Cerebellar nuclear complex (tissue), 1 donor: ENCODE data around the gene UMAD1.

Experiments
- DNase-seq, 2 experiments: peaks; one replicate each; lab custom pipeline; 2025; lab: John Stamatoyannopoulos, UW

UMAD1 gene

DNA sequence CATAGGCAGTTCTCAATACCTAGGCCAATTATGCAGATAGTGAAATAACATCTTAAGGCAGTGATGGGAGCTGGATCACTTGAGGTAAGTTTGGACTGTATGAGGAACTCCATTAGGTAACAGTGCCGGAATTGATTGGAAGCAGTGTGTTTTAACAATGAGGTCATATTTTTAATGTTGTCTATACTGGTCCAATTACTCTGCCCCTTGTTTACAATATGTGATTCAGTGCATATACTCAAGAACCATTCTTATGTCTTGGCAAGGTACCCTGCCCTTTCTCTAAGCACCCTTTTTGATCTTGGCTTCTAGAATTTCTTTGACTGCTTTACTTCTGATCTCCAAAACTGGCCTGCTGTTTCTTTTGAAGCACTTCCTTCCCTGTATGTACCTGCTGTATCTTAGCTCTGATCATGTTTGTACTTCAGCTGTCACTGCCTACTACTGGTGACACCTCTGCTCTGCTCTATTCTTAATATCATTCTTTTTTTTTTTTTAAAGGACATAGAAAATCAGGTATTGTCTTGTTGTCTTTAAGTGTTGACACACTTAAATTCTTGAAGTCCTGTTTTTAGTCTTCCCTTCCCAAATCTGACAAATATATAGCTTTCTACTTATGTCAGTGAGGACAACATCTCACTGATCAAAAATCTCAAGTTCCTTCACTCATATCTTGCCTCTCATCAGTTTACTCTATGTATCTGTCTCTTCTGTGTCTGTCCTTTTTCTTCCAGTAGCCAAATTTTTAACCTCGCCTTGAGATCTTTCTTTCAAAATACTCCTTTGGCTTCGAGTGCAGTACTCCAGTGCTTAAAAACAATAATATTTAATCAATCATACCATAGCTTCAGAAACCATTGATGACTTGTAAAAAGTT, 124.2 kb downstream of the UMAD1 start:
- no peak for DNase-seq

- no peak for DNase-seq
These were observed 124.9 kb downstream of the UMAD1 start for GRCh38 chr7:7765422-7765821.

DNA sequence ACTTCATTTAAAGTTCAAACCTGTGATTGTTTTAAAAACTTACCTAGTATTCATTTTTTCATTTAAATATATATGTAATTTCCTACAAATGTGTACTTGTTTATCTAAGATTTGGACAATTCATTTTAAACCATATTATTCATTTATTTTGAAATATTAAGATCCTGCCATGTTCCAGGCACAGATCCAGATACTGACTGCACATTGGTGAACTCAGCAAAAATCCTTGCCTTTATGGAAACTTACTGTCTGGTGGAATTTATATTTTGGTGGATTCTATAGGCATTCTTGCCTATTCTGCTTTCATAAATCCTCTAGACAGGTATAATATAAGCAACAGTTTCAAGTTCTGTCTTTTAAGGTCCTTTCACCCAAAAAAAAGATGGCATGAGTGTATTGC, 126.1 kb downstream of the UMAD1 start:
- DNase-seq: no peak

DNA sequence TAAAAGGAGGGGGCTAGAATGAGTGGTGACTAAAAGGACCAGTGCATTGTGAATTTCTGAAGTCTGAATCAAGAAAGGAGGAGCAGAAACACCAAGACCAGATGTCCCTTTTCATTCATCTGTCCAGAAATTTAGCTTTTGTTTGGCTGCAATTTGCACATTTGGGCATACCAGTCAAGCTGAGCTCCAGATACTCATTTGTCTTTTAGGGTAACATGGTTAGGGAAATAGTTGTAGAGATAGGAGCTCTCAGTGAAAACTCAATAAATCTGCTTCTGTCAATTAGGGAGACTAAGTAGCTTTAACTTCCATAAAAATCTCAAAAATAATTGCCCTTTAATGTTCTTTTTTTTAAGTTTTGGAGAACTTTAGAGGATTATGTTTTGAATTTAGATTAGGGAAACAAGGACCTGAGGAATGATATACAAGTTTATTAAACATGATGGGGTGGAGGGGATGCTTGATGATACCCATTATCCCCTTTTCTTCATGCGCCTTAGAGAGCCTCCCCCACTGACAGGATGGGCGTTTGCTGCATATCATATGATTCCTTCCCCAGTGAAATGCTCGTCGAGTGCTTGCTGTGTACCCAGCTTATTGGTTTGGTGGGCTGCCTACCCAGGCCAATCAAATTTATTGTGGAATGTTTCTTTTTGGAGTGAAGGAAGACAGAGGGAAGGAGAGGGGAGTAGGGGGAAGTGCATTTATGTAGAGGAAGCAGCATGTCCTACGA, 128.6 kb downstream of the UMAD1 start:
- no peak for DNase-seq

- DNase-seq: no peak
These were observed 129.4 kb downstream of the UMAD1 start for GRCh38 chr7:7769710-7770627.

- no peak for DNase-seq
These were observed 130.9 kb downstream of the UMAD1 start for GRCh38 chr7:7771452-7771851.

DNA sequence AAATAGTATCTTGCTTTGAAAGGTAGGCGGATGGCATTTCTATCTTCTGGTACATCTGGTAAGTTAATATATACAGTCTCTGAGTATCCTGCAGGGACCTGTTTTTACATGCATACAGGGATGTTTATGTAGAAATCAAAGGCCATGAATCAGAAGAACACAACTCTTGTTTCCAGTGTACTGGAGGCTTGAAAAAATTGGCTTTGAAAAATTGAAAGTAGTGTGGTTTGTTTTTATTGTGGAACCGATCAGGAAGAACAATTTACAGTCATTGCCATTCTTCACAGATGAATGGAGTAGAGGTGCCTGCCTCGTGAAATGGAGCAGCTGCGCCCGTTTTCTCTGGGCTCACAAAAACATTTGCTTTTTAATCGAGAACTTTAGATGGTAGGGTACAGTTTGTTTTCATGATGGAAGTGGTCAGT, 131.9 kb downstream of the UMAD1 start:
- DNase-seq: no peak

- no peak for DNase-seq
These were observed 133.1 kb downstream of the UMAD1 start for GRCh38 chr7:7773334-7774309.

DNA sequence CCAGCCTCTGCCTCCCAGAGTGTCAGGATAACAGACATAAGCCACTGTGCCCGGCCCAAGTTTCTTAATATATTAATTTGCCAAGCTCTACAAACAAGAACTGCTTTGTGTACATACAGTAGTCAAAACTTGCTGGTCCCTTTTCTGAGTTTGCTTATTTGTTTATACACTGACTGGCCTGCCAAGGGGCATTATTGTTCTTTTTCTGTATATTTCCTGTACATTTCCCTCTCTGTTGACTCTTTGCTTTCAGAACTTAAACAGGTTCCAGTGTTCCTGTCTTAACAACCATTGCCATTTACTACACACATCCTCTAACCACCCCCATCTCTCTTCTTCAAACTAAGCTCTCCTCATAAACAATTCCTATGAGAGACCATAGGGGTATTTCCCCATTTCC, 139.3 kb downstream of the UMAD1 start:
- no peak for DNase-seq

GRCh38 chr7:7783001-7783400, 142.4 kb downstream of the UMAD1 start:
- DNase-seq: no peak

GRCh38 chr7:7785344-7785973, 144.9 kb downstream of the UMAD1 start:
- no peak for DNase-seq

GRCh38 chr7:7786595-7786994, 146.0 kb downstream of the UMAD1 start:
- no peak for DNase-seq

DNA sequence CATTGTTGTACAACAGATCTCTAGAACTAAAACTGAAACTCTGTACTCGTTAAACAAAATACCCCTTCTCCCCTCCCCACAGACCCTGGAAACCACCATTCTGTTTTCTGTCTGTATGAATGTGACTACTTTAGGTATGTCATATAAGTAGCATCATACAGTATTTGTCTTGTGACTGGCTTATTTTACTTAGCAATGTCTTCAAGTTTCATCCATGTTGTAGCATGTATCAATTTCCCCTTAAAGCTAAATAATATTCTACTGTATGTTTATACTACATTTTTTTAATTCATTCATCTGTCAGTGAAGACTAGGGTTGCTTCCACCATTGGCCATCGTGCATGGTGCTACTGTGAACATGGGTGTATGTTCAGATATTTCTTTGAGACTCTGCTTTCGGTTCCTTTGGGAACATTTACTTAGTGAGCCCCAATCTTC, 149.0 kb downstream of the UMAD1 start:
- DNase-seq: no peak

- DNase-seq: no peak
These were observed 149.6 kb downstream of the UMAD1 start for GRCh38 chr7:7790041-7790741.

GRCh38 chr7:7791523-7791922, 151.0 kb downstream of the UMAD1 start:
- DNase-seq: no peak

DNA sequence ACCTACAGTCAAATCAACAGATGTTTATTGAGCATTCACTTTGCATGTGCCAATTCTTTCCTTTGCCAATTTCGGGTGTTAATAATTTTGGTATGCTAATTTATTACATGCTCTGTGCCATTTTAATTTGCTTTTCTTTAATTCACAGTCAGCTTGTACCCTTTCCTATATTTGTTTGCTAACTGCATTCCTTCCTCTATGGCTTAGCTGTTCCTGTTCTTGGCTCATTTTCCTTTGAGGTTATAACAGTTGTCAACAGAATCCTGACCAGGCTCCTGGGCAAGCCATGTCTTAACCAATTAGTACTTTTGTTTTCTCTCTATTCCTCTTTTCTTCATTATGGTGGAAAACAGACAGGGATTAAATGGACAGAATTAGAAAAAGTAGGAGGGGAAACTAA, 151.5 kb downstream of the UMAD1 start:
- no peak for DNase-seq

DNA sequence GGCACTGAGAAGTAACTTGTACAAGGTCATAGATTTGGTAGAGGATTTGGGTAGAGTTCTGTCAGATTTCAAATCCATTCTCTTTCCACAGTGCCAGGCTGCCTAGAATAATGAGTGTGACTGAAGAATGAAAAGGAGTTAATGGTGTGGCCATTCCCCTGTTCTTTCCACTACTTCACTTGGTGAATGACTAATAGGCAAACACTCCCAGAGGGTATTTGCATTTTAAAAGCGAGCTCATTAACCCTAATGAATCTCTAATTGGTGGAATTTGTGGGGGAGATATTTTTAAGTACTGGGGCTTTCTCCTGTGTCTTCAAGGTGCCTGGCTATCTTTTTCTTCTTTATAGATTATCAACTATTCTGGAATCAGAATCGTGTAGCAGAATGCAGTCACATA, 152.7 kb downstream of the UMAD1 start:
- DNase-seq: no peak

- no peak for DNase-seq
These were observed 153.4 kb downstream of the UMAD1 start for GRCh38 chr7:7793921-7794320.

DNA sequence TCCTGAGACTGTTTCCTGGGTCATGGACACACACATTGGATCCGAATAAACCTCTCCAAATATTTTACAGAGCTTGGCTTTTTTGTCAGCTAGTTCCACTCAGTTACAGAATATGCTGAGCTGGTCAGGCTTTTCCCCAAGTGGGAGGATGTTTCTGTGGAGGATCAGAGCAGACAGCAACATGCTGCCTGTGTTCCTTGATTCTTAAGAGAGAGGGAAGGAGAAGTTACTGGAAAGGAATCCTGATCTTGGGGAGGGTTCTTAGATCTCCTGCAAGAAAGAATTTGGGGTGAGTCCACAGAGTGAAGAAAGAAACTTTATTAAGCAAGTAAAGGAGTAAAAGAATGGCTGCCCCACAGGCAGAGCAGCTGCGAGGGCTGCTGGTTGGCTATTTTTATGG, 154.7 kb downstream of the UMAD1 start:
- no peak for DNase-seq

DNA sequence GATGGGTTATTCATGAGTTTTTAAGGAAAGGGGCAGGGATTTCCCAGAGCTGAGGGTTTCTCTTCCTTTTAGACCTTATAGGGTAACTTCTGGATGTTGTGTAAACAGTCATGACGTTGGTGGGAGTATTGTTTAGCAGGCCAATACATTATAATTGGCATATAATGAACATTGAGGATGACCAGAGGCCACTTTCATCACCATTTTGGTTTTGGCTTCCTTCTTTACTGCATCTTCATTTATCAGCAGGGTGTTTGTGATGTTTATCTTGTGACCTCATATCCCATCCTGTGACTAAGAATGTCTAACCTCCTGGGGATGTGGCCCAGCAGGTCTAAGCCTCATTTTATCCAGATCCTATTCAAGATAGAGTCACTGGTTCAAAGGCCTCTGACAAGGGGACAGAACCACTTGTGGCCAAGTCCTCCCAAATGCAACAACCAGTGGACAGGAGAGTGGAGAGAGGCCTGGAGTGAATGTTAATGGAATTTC, 155.1 kb downstream of the UMAD1 start:
- DNase-seq: no peak
